Hypothalamus (tissue), 51 donors: ENCODE data around the gene EXOSC1.
"Not testable (repeated sequence)": the region's sequence is repeated elsewhere in the genome, so short reads cannot be mapped to it uniquely, and the experiment has no call there.

Experiments
- DNase-seq, 51 donors: peaks; one replicate each; lab custom pipeline; 2025; lab: John Stamatoyannopoulos, UW

The EXOSC1 gene, protein sequence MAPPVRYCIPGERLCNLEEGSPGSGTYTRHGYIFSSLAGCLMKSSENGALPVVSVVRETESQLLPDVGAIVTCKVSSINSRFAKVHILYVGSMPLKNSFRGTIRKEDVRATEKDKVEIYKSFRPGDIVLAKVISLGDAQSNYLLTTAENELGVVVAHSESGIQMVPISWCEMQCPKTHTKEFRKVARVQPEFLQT

GRCh38 chr10:97445722-97446639 is at the start of gene EXOSC1, which contains the start of gene ZDHHC16:
Gene EXOSC1 (minus strand): TSS chr10:97446006. CDS start chr10:97445985, 21 bp downstream.
Gene ZDHHC16 (plus strand): TSS chr10:97446175. CDS start chr10:97451676, 5,501 bp downstream.
- peak; percentile 48 to 98 (median 89) for DNase-seq

DNA sequence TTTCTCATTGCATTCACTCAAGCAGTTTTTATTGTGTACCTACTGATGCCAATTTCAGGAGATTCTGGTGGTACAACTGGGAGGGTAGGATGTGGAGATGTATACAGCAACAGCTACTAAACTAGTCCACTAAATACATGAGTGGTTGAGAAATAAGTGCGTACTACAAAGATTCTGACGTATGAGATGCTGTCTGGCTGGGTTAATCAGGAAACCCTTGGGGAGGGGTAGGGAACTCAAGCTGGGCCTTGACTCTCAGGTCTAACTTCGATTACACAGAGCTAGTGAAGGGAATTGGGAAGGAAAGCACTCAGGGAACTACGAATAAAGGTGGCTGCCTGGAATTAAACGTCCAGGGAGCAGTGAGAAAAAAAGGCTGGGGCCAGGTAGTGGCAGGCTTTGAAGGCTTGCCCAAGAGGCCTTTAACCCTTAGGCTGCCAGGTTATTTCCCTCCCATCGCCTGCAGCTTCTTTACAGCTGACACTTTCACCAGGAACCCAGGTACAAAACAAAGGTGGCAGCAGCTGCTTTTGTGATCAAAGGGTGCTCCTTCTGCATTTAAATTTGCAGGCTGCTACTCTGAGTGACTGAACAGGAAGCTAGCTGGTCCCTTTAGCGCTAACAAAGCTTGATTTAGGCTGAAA is 49.2 kb upstream of the EXOSC1 start:
- no peak for DNase-seq

DNA sequence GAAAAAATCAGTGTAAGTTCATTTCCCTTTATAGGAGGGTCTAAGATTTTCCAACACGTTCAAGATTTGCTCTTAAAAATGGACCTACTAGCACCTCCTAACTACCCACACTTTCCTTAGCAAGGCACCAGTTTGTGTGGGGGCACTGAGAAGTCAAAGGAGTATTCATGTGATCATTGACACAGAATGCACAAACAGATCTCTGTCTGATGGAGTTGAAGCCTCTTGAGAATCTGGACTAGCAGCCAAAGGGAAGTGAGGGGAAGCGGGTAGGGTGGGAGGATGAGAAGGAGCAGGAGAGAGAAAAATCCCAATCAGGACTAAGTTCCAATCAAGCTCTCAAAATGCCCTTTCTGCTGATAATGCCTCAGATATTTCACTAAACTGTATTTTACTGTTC is 48.3 kb upstream of the EXOSC1 start:
- peak in 15 of 51 donors; percentile 10 to 69 (median 33) for DNase-seq

GRCh38 chr10:97490592-97490991 is 44.8 kb upstream of the EXOSC1 start:
- peak in 27 of 51 donors; percentile 6 to 68 (median 37) for DNase-seq

DNA sequence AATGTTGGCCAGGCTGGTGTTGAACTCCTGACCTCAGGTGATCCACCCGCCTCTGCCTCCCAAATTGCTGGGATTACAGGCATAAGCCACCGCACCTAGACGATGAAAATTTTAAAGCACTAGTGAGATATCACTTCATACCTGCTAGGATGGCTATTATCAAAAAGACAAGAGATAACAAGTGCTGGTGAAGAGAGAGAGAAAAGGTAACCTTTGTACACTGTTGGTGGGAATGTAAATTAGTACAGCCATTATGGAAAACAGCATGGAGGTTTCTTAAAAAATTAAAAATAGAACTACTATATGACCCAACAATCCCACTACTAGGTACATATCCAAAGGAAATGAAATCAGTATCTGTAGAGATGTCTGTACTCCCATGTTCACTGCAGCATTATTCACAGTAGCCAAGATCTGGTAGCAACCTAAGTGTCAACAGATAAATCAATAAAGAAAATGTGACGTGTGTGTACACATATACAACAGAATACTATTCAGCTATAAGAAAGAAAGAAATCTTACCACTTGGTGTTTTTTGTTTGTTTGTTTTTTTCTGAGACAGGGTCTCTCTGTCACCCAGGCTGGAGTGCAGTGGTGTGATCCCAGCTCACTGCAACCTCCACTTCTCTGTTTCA is 40.0 kb upstream of the EXOSC1 start:
- no peak for DNase-seq

GRCh38 chr10:97483921-97484320 is 38.1 kb upstream of the EXOSC1 start:
- no peak for DNase-seq

- DNase-seq: no peak
These were observed 37.7 kb upstream of the EXOSC1 start for GRCh38 chr10:97483506-97483905.

GRCh38 chr10:97482381-97482780 is 36.6 kb upstream of the EXOSC1 start:
- no peak for DNase-seq

DNA sequence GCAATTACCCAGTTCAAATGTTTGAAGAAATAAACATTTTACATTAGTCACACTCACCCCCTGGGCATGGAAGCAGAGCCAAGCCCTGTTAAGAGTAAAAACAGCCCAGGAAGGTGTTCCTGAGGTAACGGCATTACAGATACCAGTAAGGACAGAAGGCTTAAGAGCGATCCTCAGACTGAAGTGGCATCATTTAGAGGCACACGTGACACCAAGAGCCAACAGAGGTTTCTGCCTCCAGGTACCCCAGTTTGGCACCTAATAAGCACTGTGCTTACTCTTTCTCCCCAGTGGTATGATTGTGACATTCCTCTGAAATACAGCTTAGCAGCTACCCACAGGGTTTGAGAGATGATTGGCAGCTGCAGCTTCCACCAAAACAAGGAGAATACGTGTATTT is 35.3 kb upstream of the EXOSC1 start:
- no peak for DNase-seq

GRCh38 chr10:97479939-97480338 is 34.1 kb upstream of the EXOSC1 start:
- DNase-seq: no peak

- DNase-seq: not testable (repeated sequence)
These were observed 33.6 kb upstream of the EXOSC1 start for GRCh38 chr10:97479410-97479809.

DNA sequence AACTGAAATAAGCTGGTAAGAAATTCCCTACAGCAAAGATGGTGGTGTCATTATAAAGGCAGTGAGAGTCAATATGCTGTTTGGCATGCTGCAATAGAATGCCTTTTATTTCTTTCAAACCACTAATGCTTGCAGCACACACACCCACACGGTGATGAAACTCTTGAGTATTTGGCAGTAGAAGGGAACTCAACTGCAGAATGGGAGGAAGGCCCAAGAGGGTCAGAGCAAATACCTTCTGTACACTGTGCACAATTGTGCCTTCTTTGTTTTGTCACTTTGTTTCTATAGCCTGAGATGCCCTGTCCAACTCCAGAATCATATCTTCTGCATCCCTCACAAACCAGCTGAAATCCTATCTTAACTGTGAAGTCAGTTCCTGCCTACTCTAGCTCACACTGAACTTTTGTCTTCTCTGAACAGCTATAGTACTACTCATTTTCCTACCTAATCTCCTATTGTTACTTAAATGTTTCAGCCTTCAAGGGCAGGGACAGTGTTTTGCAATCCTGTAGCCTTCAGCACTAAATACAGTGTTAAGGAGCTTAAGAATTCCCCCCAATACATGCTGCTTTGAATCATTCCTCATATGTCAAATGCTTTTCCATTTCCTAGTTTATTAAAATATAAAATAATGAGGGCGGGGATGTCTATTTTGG is 30.3 kb upstream of the EXOSC1 start:
- DNase-seq: peak in 2 of 51 donors; percentile 11 to 16

GRCh38 chr10:97474918-97475317 is 29.1 kb upstream of the EXOSC1 start:
- DNase-seq: no peak

GRCh38 chr10:97468781-97469180 is 23.0 kb upstream of the EXOSC1 start:
- not testable (repeated sequence) for DNase-seq

DNA sequence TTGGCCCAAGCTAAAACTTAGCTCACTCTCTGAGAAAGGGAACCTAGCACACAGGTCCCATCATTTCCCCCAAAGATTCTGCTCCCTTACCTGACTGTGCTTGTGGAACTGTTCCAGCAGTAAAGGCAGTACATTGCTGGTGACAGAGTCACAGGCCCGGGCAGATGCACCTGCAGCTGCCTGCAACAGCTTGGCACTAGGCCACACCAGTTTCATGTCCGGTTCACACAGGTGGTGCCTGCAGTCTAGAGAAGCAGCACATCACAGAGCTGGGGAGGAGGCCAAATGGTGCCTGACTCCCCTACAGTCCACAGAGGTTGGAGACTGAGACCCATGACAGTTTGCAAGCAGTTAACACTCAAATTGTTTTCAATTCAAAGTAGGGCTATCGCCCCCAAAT is 22.4 kb upstream of the EXOSC1 start:
- no peak for DNase-seq

GRCh38 chr10:97466755-97467154 is 20.9 kb upstream of the EXOSC1 start:
- DNase-seq: no peak

DNA sequence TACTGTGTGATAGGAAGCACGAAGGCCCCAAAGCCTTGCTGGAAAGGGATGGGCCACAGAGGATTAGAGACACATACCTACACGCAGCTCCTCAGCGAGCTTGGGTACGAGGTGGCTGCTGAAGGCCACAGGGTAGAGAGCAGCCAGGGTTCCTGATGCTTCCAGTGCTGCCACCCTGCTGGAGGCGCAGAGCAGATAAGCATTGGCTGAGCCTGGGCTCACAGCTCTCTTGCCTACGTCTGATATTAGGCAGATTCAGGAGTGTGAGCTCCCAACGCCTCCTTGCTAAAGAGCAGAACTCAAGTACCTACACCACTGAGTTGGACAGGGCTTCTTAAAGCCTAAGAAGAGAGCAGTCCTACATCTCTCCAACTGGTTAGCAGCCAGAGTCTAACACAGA is 20.2 kb upstream of the EXOSC1 start:
- no peak for DNase-seq

DNA sequence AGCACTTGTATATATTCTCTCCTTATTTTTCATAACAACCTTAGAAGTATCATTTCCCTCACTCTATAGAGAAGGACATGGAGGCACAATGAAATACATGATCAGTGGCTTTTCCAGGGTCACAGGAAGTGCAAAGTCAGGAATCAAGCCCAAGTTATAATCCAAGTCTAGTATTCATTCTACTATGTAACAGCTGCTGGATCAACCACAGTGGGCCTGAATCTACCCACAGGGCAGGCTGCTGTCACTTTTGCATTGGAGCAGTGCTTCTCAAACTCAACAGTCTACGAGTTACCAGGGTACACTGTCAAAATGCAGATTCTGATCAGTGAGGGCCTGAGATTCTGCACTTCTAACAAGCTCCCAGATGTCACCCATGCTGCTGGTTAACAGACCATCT is 18.4 kb upstream of the EXOSC1 start:
- no peak for DNase-seq

- peak in 22 of 51 donors; percentile 5 to 55 (median 16) for DNase-seq
These were observed 17.7 kb upstream of the EXOSC1 start for GRCh38 chr10:97463363-97464132.
